ENCODE data around the gene NFIA. TPM values are rescaled to one million over a fixed set of nuclear protein-coding genes. Genes with fewer than 3 reads are reported as not detected.

Gene NFIA
- total and polyA plus RNA-seq, 10 of the 15 experiments (the other 5 are each of a cell fraction or from before 2014, with no cell fraction given) = 0.10 to 0.16 TPM; not detected in 8

DNA sequence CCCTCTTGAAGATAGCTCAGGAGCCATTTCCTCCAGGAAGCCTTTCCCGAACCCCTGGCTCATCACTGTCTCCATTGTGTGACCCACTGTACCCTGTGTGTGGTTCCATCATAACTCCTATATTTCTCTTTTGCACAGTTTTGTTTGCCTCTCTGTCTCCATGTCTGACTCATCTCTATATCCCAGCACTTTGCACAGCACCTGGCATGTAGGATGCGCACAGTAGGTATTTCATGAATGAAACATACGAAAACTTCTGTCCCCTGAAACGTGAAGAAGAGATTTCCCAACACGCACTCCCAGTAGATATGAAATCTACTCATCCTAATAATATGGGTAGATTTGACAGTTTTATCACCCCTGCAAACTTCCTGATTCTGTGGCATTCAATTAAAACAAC, 275.2 kb downstream of the NFIA start (continued):
- TF ChIP-seq CBFB (IDR thresholded peaks at IDR 0.05; ENCODE audit: low read depth) (no peak), NR2F1 (conservative IDR thresholded peaks at IDR 0.05) (no peak), SMC3 (IDR thresholded peaks at IDR 0.05; ENCODE audit: borderline replicate concordance, low read length) (no peak), IKZF2 (IDR thresholded peaks at IDR 0.05) (no peak), IKZF1 (conservative IDR thresholded peaks at IDR 0.05) (no peak), HDGF (IDR thresholded peaks at IDR 0.05) (no peak), NFXL1 (IDR thresholded peaks at IDR 0.05; ENCODE audit: borderline replicate concordance) (no peak), YBX1 (IDR thresholded peaks at IDR 0.05) (no peak)

DNA sequence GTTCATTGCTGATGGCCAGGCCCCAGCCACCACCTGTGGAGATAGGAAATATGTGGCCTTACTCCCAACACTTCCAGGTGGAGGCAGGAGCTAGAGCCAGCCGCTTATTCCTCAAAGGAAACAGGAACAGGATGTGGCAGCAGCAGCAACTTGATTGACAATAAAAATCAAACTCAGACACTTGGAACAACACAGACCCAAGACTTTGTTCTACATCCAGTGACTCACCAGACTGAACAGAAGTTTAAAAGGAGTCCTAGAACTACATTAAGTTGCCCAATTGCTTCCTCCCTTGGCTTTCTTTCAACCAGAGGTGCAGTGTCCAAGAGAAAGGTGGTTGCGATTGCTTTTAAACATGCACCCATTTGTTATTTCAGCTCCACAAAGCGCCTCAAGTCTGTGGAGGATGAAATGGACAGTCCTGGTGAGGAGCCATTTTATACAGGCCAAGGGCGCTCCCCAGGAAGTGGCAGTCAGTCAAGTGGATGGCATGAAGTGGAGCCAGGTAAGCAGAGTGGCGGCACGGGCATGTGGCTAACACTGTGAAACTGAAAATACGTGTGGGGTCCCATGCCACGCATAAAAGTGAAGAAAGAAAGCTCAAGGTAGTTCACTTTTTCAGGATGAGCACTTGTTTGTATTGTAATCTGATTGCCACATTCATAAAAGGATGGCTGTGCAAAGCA, 276.6 kb downstream of the NFIA start:
- no peak overlapping the region for H3K27ac ChIP-seq (ENCODE audit: control insufficient read depth, insufficient read depth)
- POLR2A ChIA-PET = no interaction called here
- in situ Hi-C loops (cut with MboI) (no loop called here), intact Hi-C loops (cut with micrococcal nuclease; ENCODE audit: unreplicated experiment) (no loop called here)
- H3K79me2 ChIP-seq (ENCODE audit: control insufficient read depth, insufficient read depth, low read length) = no peaks in the 10 kb centered on the region
- H3K4me2 ChIP-seq (ENCODE audit: control insufficient read depth, insufficient read depth) = no peak overlapping the region
- H3K36me3 ChIP-seq (ENCODE audit: control insufficient read depth in 2 of 2, insufficient read depth in 2 of 2, low read length in 1 of 2) = no peaks in the 10 kb centered on the region
- no peak overlapping the region for H3K9ac ChIP-seq (ENCODE audit: control insufficient read depth, insufficient read depth, low read length)
- RAD21 ChIA-PET (ENCODE audit: unreplicated experiment) = no interaction called here
- peaks cover 0 to 2% of the 10 kb centered on the region in 2 experiments; a peak in 2 of 4 replicates for H3K27me3 ChIP-seq (replicated peaks in 1 of 2; ENCODE audit: control insufficient read depth in 2 of 2, insufficient read depth in 2 of 2, low read length in 1 of 2)
- TF ChIP-seq BHLHE40 (IDR thresholded peaks at IDR 0.05; ENCODE audit: borderline replicate concordance in 1 of 2, low read depth in 2 of 2, low read length in 1 of 2) (no peak), SPI1 (IDR thresholded peaks at IDR 0.05; ENCODE audit: borderline replicate concordance, insufficient read depth, low read depth, low read length) (no peak), RFX5 (IDR thresholded peaks at IDR 0.05; ENCODE audit: low read depth, low read length) (no peak), MTA3 (IDR thresholded peaks at IDR 0.05; ENCODE audit: borderline replicate concordance, low read length) (no peak), FOXM1 (IDR thresholded peaks at IDR 0.05; ENCODE audit: low read depth, low read length) (no peak)
- TF ChIP-seq, protein P1, sequence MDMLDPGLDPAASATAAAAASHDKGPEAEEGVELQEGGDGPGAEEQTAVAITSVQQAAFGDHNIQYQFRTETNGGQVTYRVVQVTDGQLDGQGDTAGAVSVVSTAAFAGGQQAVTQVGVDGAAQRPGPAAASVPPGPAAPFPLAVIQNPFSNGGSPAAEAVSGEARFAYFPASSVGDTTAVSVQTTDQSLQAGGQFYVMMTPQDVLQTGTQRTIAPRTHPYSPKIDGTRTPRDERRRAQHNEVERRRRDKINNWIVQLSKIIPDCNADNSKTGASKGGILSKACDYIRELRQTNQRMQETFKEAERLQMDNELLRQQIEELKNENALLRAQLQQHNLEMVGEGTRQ (IDR thresholded peaks at IDR 0.05; ENCODE audit: borderline replicate concordance, low read depth, low read length) = no peak
- TF ChIP-seq, protein P2, sequence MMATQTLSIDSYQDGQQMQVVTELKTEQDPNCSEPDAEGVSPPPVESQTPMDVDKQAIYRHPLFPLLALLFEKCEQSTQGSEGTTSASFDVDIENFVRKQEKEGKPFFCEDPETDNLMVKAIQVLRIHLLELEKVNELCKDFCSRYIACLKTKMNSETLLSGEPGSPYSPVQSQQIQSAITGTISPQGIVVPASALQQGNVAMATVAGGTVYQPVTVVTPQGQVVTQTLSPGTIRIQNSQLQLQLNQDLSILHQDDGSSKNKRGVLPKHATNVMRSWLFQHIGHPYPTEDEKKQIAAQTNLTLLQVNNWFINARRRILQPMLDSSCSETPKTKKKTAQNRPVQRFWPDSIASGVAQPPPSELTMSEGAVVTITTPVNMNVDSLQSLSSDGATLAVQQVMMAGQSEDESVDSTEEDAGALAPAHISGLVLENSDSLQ (IDR thresholded peaks at IDR 0.05) = no peak
- TF ChIP-seq, protein P3, sequence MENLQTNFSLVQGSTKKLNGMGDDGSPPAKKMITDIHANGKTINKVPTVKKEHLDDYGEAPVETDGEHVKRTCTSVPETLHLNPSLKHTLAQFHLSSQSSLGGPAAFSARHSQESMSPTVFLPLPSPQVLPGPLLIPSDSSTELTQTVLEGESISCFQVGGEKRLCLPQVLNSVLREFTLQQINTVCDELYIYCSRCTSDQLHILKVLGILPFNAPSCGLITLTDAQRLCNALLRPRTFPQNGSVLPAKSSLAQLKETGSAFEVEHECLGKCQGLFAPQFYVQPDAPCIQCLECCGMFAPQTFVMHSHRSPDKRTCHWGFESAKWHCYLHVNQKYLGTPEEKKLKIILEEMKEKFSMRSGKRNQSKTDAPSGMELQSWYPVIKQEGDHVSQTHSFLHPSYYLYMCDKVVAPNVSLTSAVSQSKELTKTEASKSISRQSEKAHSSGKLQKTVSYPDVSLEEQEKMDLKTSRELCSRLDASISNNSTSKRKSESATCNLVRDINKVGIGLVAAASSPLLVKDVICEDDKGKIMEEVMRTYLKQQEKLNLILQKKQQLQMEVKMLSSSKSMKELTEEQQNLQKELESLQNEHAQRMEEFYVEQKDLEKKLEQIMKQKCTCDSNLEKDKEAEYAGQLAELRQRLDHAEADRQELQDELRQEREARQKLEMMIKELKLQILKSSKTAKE (IDR thresholded peaks at IDR 0.05; ENCODE audit: low read depth, poor library complexity, severe bottlenecking) = no peak
- H4K20me1 ChIP-seq (ENCODE audit: control insufficient read depth, insufficient read depth) = no peaks in the 10 kb centered on the region
- SMC1A ChIA-PET (ENCODE audit: uncharacterized antibody, unreplicated experiment) = no interaction called here
- no peaks in the 10 kb centered on the region for H3K9me3 ChIP-seq (replicated peaks; ENCODE audit: control insufficient read depth, insufficient read depth, low read length)
- ATAC-seq (no peak), DNase-seq (ENCODE audit: low read depth, low spot score) (no peak), FAIRE-seq (no peak)
- WGBS (ENCODE audit: insufficient coverage, insufficient replicate concordance, low lambda C conversion rate, missing lambda C conversion rate) = 38% methylated on average over 8 of the region's 8 CpGs
- H3K4me3 ChIP-seq = no peak overlapping the region
- CTCF ChIA-PET = interaction anchor here (0.9 kb wide), 1 partner anchor 22 kb away, joined by 3 read pairs; no protein-coding TSS in a partner anchor
- H3K4me1 ChIP-seq (ENCODE audit: control insufficient read depth, insufficient read depth, low read length) = no peaks in the 10 kb centered on the region
- no TSS peak for BruUV-seq (replicated peaks)
- no peak overlapping the region for H2AFZ ChIP-seq (ENCODE audit: control insufficient read depth, low read depth, low read length)

Measured in GM12878 (cell line).